Measurements from ENCODE around the gene C19orf47. TPM values are rescaled to one million over a fixed set of nuclear protein-coding genes. Genes with fewer than 3 reads are reported as not detected.
"Not testable (repeated sequence)": the region's sequence is repeated elsewhere in the genome, so short reads cannot be mapped to it uniquely, and the experiment has no call there.

C19orf47 gene
- total RNA-seq, 2 experiments from 2014 or later, result 21.4 to 21.8 TPM

DNA sequence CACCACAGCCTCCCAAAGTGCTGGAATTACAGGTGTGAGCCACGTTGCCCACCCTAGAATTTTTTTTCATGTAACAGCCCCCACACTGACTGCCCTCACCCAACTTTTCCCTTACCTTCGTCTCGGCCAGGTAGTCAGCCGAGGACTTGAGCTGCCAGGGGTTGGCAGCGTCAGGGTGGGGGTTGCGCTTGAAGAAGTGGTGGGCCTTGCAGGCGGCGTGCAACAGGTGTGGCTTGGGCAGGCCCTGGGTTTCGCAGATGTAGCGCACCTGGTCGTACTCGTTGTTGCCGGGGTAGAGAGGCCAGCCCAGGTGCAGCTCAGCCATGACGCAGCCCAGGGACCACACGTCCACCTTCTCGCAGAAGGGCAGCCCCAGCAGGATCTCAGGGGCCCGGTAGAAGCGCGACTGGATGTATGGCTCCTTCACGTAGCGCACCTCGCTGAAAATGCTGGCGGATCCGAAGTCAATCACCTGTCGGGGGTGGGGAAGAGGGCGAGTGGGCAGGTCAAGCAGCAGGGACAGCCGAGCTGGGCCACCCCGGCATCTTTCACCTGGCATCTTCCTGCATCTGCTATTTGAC is 35.6 kb upstream of the C19orf47 start:
- Mint-ChIP-seq H3K27me3 (no peaks in the 10 kb centered on the region), H3K4me1 (peaks cover 2% of the 10 kb centered on the region), H3K9me3 (no peaks in the 10 kb centered on the region), H3K27ac (no peak overlapping the region), H3K36me3 (no peaks in the 10 kb centered on the region), H3K4me3 (no peak overlapping the region)
- POLR2A ChIA-PET, result no interaction called here
- no peak for ATAC-seq (ENCODE audit: low read depth)
- DNase-seq, result no peak

DNA sequence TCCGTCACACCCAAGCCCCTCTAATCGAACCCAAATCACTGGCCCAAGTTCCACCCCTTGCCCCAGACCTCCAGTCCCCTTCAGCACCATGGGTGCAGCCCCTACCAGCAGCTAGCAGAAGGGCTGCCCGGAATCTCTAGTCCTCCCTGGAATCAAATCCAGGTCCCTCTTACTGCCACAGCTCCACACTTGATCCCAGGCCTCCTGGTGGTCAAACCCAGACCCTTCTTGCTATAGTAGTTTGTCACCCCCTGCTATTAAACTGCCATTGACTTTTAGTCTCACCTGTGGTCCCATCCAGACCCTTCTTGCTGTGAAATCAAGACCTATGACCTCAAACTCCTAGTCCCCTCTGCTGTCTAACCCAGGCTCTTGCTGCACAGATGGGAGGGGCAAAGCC is 33.1 kb upstream of the C19orf47 start:
- peaks cover 2% of the 10 kb centered on the region for H3K4me1 Mint-ChIP-seq
- no peak overlapping the region for H3K4me3 Mint-ChIP-seq
- DNase-seq (no peak), ATAC-seq (ENCODE audit: low read depth) (no peak)
- H3K36me3 Mint-ChIP-seq, result no peaks in the 10 kb centered on the region
- no peaks in the 10 kb centered on the region for H3K27me3 Mint-ChIP-seq
- H3K27ac Mint-ChIP-seq, result no peak overlapping the region
- POLR2A ChIA-PET, result interaction anchor here (0.8 kb wide), 1 partner anchor 13 kb away, joined by 3 read pairs; no protein-coding TSS in a partner anchor
- H3K9me3 Mint-ChIP-seq, result no peaks in the 10 kb centered on the region

DNA sequence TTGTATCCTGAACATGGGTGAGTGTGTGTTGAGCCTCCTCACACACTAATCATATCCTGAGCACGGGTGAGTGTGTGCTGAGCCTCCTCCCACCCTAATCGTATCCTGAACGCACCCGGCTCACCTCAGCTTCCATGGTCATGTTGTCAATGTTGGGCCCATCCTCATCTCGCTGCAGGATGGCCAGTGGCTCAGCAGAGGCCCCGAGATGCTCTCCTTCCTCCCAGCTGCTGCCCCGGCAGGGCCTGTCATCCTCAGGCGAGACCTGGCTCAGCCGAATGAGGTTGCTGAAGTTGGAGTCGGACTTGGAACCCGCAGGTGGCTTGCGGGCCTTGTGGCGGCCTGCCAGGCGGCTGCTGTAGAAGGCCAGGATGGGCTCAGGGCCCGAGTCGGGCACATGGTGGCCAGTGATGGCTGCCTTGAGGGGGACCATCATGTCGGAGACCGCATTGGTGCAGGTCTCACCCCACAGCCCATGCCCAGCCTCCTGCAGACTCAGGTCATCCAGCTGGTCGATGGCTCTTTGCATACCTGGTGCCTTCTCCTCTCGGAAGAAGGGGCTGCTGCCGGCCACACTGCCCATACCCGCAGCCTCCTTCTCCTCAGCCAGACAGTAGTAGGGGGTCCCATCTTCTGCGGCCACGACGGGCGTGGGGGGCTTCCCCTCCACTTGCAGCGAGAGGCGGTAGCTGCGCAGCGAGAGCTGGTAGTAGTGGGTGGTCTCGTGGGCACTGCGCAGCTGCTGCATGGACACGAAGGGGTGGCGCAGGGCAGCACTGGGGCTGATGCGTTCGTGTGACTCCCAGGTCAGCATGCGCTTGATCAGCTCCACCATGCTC is 32.2 kb upstream of the C19orf47 start:
- Mint-ChIP-seq H3K36me3 (no peaks in the 10 kb centered on the region), H3K27ac (no peak overlapping the region), H3K4me3 (no peak overlapping the region), H3K9me3 (no peaks in the 10 kb centered on the region), H3K4me1 (peaks cover 4% of the 10 kb centered on the region), H3K27me3 (no peaks in the 10 kb centered on the region)
- ATAC-seq (ENCODE audit: low read depth) (no peak), DNase-seq (no peak)
- POLR2A ChIA-PET, result interaction anchor here (0.8 kb wide), 1 partner anchor 12 kb away, joined by 3 read pairs; no protein-coding TSS in a partner anchor

DNA sequence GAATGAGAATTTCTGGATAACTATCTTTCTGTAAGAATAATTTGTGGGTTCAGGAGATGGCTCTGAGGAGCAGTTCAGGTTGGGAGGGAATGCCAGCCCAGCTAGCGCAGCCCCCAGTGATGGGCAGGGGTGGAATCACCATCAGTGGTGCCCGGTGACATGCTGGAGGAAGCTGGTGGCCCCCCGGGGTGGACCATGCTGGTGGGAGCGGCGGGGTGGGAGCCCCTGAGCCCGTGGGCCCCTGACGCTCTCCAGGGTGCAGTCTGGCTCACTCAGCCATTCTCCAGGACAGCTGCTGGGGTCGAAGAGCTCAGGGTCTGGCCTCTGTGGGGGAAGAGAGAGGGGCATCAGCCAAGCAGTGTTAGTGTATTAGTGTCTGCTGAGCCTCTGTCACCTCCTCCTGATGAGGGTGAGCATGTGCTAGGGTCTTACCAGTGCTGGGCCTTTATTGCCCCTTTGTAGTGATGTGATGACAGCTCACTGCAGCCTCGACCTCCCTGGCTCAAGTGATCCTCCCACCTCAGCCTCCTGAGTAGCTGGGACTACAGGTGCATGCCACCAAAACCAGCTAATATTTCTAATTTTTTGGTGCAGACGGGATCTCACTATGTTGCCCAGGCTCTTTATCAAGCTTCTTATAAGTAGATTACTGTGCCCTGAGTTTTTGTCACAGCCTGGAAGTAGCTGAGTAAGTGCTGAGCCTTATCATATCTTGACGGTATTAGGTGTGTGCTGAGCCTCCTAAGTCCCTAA is 31.4 kb upstream of the C19orf47 start:
- no peak overlapping the region for H3K27ac Mint-ChIP-seq
- H3K36me3 Mint-ChIP-seq, result no peaks in the 10 kb centered on the region
- DNase-seq (no peak), ATAC-seq (ENCODE audit: low read depth) (no peak)
- no peaks in the 10 kb centered on the region for H3K27me3 Mint-ChIP-seq
- peaks cover 8% of the 10 kb centered on the region for H3K4me1 Mint-ChIP-seq
- no peak overlapping the region for H3K4me3 Mint-ChIP-seq
- POLR2A ChIA-PET, result no interaction called here
- no peaks in the 10 kb centered on the region for H3K9me3 Mint-ChIP-seq

DNA sequence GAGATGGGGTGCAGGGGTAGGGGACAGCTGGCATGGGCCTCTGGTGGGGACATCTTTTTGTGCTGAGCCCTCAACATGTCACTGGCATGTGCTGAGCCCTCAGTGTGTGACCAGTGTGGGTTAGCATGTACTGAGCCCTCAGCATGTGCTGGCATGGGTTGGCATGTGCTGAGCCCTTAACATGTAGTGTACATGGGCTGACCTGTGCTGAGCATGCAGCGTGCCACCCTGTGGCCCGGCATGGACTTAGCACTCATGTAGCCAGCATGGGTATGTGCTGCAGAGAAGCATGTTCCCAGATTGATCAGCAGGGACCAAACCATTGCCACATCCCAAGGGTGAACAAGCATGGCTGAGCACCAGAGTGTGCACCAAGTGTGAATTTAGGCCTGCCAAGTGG is 30.3 kb upstream of the C19orf47 start:
- no peak for ATAC-seq (ENCODE audit: low read depth)
- Mint-ChIP-seq H3K4me1 (peaks cover 14% of the 10 kb centered on the region), H3K4me3 (no peak overlapping the region), H3K36me3 (no peaks in the 10 kb centered on the region), H3K27me3 (no peaks in the 10 kb centered on the region), H3K9me3 (no peaks in the 10 kb centered on the region), H3K27ac (no peak overlapping the region)
- POLR2A ChIA-PET, result no interaction called here
- no peak for DNase-seq

DNA sequence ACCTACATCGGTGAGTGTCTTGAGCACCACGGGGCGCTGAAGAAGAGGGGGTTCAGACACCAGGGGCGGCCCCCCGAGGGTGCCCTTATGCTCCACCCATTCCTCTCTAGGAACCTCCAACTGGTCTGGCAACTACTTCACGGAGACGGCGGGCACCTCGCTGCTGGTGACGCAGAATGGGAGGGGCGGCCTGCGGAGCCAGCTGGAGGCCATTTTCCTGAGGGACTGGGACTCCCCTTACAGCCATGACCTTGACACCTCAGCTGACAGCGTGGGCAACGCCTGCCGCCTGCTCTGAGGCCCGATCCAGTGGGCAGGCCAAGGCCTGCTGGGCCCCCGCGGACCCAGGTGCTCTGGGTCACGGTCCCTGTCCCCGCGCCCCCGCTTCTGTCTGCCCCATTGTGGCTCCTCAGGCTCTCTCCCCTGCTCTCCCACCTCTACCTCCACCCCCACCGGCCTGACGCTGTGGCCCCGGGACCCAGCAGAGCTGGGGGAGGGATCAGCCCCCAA is 29.7 kb upstream of the C19orf47 start:
- POLR2A ChIA-PET, result no interaction called here
- no peak for ATAC-seq (ENCODE audit: low read depth)
- Mint-ChIP-seq H3K27me3 (no peaks in the 10 kb centered on the region), H3K4me3 (no peak overlapping the region), H3K36me3 (peaks cover under 1% of the 10 kb centered on the region), H3K4me1 (peaks cover 17% of the 10 kb centered on the region), H3K27ac (no peak overlapping the region), H3K9me3 (no peaks in the 10 kb centered on the region)
- DNase-seq, result no peak

GRCh38 chr19:40376286-40376862 is 28.2 kb upstream of the C19orf47 start:
- Mint-ChIP-seq H3K4me1 (peaks cover 19% of the 10 kb centered on the region), H3K36me3 (peaks cover 1% of the 10 kb centered on the region), H3K9me3 (no peaks in the 10 kb centered on the region), H3K4me3 (no peak overlapping the region), H3K27ac (no peak overlapping the region), H3K27me3 (no peaks in the 10 kb centered on the region)
- POLR2A ChIA-PET, result no interaction called here
- DNase-seq (no peak), ATAC-seq (ENCODE audit: low read depth) (no peak)

GRCh38 chr19:40374084-40374483 is 25.9 kb upstream of the C19orf47 start:
- peak overlapping the region; percentile 62 for H3K27ac Mint-ChIP-seq

GRCh38 chr19:40371802-40372122 is 23.6 kb upstream of the C19orf47 start:
- Mint-ChIP-seq H3K36me3 (peaks cover 3% of the 10 kb centered on the region), H3K4me1 (peaks cover 20% of the 10 kb centered on the region), H3K4me3 (no peak overlapping the region), H3K27ac (no peak overlapping the region), H3K27me3 (no peaks in the 10 kb centered on the region), H3K9me3 (no peaks in the 10 kb centered on the region)
- DNase-seq, result no peak
- no peak for ATAC-seq (ENCODE audit: low read depth)
- POLR2A ChIA-PET, result no interaction called here

More at GRCh38 chr19:40374084-40374483, 25.9 kb upstream of the C19orf47 start:
- peaks cover 1% of the 10 kb centered on the region for H3K36me3 Mint-ChIP-seq
- no peak overlapping the region for H3K4me3 Mint-ChIP-seq
- DNase-seq, result no peak
- ATAC-seq (ENCODE audit: low read depth), result no peak
- no peaks in the 10 kb centered on the region for H3K27me3 Mint-ChIP-seq
- POLR2A ChIA-PET, result interaction anchor here (0.6 kb wide), 1 partner anchor 65 kb away, joined by 3 read pairs; no protein-coding TSS in a partner anchor
- no peaks in the 10 kb centered on the region for H3K9me3 Mint-ChIP-seq
- H3K4me1 Mint-ChIP-seq, result peaks cover 20% of the 10 kb centered on the region

DNA sequence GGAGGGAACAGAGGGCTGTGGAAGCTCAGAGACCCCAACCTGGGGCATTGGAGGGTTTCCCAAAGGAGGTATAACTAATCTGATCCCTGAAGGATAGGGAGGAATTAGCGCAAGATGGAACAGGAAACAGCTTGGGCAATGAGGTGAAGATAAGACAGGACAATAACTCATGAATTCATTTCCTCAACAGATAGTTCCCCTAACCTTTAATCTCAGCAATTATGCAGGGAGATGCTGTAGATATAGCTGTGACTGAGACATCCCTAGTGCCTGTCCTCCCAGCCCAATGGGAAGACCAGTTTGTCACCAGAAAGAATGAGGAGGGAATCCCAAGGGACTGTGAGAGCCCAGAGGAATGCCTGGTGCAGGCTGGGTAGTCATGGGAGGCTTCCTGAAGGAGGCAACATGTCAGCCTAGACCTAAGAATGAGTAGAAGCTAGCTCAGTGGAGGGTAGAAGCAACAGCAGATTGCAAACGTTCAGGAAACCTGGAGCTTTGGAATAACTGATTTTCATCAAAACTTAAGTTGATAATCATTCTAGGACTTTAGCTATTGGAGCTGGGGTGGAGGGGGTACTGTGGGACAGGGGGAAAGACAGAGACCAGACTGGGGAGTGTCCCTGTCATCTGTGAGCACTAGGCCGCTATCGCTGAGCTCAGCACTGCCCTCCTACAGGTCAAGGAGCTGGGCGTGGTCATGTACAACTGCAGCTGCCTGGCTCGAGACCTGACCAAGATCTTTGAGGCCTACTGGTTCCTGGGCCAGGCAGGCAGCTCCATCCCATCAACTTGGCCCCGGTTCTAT is 23.0 kb upstream of the C19orf47 start:
- Mint-ChIP-seq H3K27me3 (no peaks in the 10 kb centered on the region), H3K27ac (no peak overlapping the region), H3K36me3 (peaks cover 3% of the 10 kb centered on the region), H3K9me3 (no peaks in the 10 kb centered on the region), H3K4me1 (peaks cover 20% of the 10 kb centered on the region), H3K4me3 (no peak overlapping the region)
- POLR2A ChIA-PET, result no interaction called here
- DNase-seq, result no peak
- ATAC-seq (ENCODE audit: low read depth), result no peak

DNA sequence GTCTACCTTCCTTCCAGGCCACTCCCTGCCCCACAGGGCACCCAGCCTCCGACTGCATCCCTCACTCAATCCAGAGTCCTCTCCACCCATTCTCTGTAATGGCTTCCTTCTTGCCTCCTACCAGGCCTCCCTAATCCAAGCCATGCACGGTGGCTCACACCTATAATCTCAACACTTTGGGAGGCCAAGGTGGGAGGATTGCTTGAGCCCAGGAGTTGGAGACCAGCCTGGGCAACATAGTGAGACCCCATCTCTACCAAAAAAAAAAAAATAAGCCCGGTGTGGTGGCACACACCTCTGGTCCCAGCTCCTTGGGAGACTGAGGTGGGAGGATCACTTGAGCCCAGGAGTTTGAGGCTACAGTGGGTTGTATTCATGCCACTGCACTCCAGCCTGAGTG is 22.1 kb upstream of the C19orf47 start:
- H3K36me3 Mint-ChIP-seq; ATAC-seq (ENCODE audit: low read depth); H3K9me3 Mint-ChIP-seq; DNase-seq; H3K27me3 Mint-ChIP-seq; H3K4me3 Mint-ChIP-seq; POLR2A ChIA-PET: not testable (repeated sequence)
- peaks cover 22% of the 10 kb centered on the region for H3K4me1 Mint-ChIP-seq
- peak overlapping the region; percentile 48 for H3K27ac Mint-ChIP-seq

GRCh38 chr19:40369797-40370196 is 21.6 kb upstream of the C19orf47 start:
- H3K4me3 Mint-ChIP-seq, result no peak overlapping the region
- no peaks in the 10 kb centered on the region for H3K9me3 Mint-ChIP-seq
- H3K36me3 Mint-ChIP-seq, result peaks cover 3% of the 10 kb centered on the region
- H3K27ac Mint-ChIP-seq, result peak overlapping the region; percentile 48
- no peak for ATAC-seq (ENCODE audit: low read depth)
- peaks cover 21% of the 10 kb centered on the region for H3K4me1 Mint-ChIP-seq
- H3K27me3 Mint-ChIP-seq, result no peaks in the 10 kb centered on the region
- POLR2A ChIA-PET, result no interaction called here
- no peak for DNase-seq
